NCI-H1930 (cell line): ENCODE measurements around the gene LRRC15.

Experiments used
- DNase-seq, 2 experiments: peaks; one replicate each; lab custom pipeline; 2025; lab: John Stamatoyannopoulos, UW

Gene LRRC15

GRCh38 chr3:194360568-194360967, 9.0 kb downstream of the LRRC15 start:
- no peak for DNase-seq

- DNase-seq, result no peak
Measured at GRCh38 chr3:194357681-194358080, 11.9 kb downstream of the LRRC15 start.

- DNase-seq, result no peak
Measured at GRCh38 chr3:194355379-194355778, 14.2 kb downstream of the LRRC15 start.

- no peak for DNase-seq
Measured at GRCh38 chr3:194354315-194354714, 15.2 kb downstream of the LRRC15 start.

- no peak for DNase-seq
Measured at GRCh38 chr3:194352667-194353246, 16.8 kb downstream of the LRRC15 start.

GRCh38 chr3:194351952-194352536, 17.5 kb downstream of the LRRC15 start:
- no peak for DNase-seq

GRCh38 chr3:194351080-194351672, 18.4 kb downstream of the LRRC15 start, which contains the start of gene CPN2:
Gene CPN2, minus strand, starts transcription at chr3:194351328. Its CDS starts 8,626 bp downstream, at chr3:194342702.
- no peak for DNase-seq

GRCh38 chr3:194350726-194351071, 18.8 kb downstream of the LRRC15 start:
- no peak for DNase-seq

- no peak for DNase-seq
Measured at GRCh38 chr3:194348354-194348753, 21.2 kb downstream of the LRRC15 start.

- no peak for DNase-seq
Measured at GRCh38 chr3:194346621-194347020, 22.9 kb downstream of the LRRC15 start.

- DNase-seq, result no peak
Measured at GRCh38 chr3:194346035-194346434, 23.5 kb downstream of the LRRC15 start.

GRCh38 chr3:194344012-194344411, 25.5 kb downstream of the LRRC15 start:
- DNase-seq, result peak in 1 of 2 experiments; percentile 15

GRCh38 chr3:194343561-194343893, 26.0 kb downstream of the LRRC15 start:
- no peak for DNase-seq

GRCh38 chr3:194342861-194343560, 26.5 kb downstream of the LRRC15 start:
- DNase-seq, result no peak

GRCh38 chr3:194340757-194341400, 28.7 kb downstream of the LRRC15 start:
- DNase-seq, result no peak

- DNase-seq, result no peak
Measured at GRCh38 chr3:194339840-194340239, 29.7 kb downstream of the LRRC15 start.

GRCh38 chr3:194339356-194339755, 30.2 kb downstream of the LRRC15 start:
- no peak for DNase-seq

- no peak for DNase-seq
Measured at GRCh38 chr3:194337965-194338753, 31.4 kb downstream of the LRRC15 start.

GRCh38 chr3:194336601-194337355, 32.8 kb downstream of the LRRC15 start:
- no peak for DNase-seq

GRCh38 chr3:194333981-194334320, 35.6 kb downstream of the LRRC15 start:
- DNase-seq, result no peak
